ENCODE data around the gene ATG16L1.
"Not testable (repeated sequence)": the region's sequence is repeated elsewhere in the genome, so short reads cannot be mapped to it uniquely, and the experiment has no call there.

The ATG16L1 gene

GRCh38 chr2:233332125-233332524 is 80.7 kb downstream of the ATG16L1 start:
- no peak for DNase-seq (ENCODE audit: low spot score)

GRCh38 chr2:233334915-233335314 is 83.4 kb downstream of the ATG16L1 start:
- no peak for DNase-seq (ENCODE audit: low spot score)

GRCh38 chr2:233336091-233336490 is 84.6 kb downstream of the ATG16L1 start:
- DNase-seq (ENCODE audit: low spot score) = not testable (repeated sequence)

GRCh38 chr2:233336541-233336940 is 85.1 kb downstream of the ATG16L1 start:
- no peak for DNase-seq (ENCODE audit: low spot score)

GRCh38 chr2:233338046-233338445 is 86.6 kb downstream of the ATG16L1 start:
- DNase-seq (ENCODE audit: low spot score) = no peak

GRCh38 chr2:233338812-233339368 is 87.4 kb downstream of the ATG16L1 start:
- no peak for DNase-seq (ENCODE audit: low spot score)

GRCh38 chr2:233339427-233339826 is 88.0 kb downstream of the ATG16L1 start:
- DNase-seq (ENCODE audit: low spot score) = no peak

GRCh38 chr2:233341296-233341695 is 89.8 kb downstream of the ATG16L1 start:
- DNase-seq (ENCODE audit: low spot score) = no peak

GRCh38 chr2:233342301-233342700 is 90.8 kb downstream of the ATG16L1 start:
- DNase-seq (ENCODE audit: low spot score) = no peak

- DNase-seq (ENCODE audit: low spot score) = no peak
These were observed 91.8 kb downstream of the ATG16L1 start for GRCh38 chr2:233343171-233343705.
